HG03558 (cell line): Measurements from ENCODE around the gene GRIP1.

Experiments
- ATAC-seq: cut with Tn5 transposase; IDR thresholded peaks from one replicate; pipeline ENCODE4 v1.9.1; 2021; ENCODE audit warnings: moderate number of reproducible peaks; ENCODE audit not compliant: unreplicated experiment; ENCODE audit errors: extremely low read depth

Gene GRIP1

GRCh38 chr12:66648033-66648735 lies 30.7 kb downstream of the GRIP1 start:
- no peak for ATAC-seq

DNA sequence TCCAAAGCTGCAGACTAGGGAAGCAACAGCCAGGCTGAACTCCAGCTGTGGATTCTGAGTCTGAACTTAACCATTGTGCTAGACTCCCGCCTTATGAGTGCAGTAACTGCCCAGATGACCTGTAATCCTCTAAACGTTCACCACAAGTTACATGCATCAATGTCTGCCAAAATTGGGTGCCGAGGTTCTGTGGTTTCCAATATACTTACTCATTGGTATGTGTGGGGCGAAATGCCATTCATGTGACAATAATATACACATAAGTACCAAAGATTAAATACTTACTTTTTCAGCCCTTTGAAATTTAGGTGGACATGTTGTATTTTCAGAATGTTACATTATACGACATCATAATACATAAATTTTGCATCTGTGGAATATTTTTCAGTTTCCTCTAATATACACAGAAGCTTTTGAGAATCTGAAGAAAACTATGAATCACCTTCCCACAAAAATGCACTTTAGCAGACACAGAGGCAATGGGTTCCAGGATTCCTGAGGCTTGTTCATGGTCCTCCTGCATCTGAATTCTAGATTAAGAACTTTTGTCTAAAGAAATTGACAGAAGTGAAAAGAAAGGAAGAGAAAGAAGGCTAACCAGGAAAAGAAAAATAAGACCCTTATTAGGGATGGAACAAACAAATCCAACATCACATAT lies 31.7 kb downstream of the GRIP1 start:
- ATAC-seq: no peak

DNA sequence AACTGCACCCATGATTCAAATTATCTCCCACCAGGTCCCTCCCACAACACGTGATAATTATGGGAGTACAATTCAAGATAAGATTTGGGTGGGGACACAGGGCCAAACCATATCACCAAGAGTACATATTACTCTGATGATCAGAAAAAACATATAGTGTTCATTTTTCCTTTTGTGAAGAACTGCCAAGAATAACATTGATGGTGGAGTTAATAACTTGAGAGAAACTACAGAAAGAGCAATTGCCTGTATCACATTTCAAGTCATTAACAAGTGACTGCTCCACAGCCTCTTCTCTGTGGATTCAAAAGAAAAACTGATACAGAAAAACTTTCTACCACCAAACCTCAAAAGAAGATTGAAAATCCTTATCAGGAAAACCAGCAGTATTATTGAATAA lies 34.7 kb downstream of the GRIP1 start:
- ATAC-seq: no peak

DNA sequence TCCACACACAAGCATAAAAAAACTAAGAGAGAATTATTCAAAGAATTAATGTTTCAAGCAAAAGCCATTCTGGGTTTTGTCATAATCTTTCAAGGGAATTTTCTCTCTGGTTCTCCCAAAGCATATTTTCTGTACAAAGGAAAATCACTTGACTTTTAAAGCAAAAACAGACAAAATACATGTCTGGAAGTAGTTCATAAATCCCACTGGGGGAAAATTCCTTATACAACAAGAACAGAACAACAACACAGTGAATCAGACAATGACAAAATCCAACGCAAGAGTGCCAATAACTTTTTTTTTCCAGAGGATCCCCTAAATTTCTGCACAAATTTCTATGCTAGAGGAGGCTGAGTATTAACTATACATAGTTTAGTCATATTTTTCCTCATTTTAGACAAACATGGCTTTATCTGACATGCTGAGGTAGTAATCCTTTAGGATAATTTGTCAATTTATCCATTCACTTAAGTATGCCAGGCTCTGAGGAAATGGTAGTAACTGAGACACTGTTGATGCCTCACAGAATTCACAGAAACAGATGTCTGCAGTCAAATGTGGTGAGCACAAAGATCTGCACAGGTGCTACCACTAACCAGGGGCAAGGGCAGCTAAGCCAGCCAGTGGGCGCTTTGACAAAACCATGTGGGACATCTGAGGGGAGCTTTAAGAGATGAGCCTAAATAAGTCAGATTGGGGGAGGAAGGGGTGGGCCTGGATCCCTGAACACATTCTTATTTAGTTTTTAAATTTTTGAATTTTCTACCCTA lies 38.0 kb downstream of the GRIP1 start:
- no peak for ATAC-seq

DNA sequence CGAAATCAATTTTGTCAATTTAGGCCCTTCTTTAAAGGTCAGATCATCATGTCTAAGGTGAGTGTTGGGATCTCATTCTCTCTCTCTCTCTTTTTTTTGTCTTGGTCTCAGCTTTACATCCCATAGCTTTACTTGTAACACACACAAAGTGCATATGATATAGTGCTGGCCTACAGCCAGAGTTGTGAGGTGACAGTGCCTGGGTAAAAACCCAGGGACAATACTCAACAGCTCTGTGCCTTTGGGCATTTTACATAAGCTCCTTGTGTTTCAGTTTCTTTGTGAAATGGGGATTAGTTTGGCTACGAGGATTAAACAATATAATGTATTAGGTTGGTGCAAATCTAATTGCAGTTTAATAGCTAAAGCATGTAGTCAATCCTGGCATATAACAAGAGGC lies 40.2 kb downstream of the GRIP1 start:
- ATAC-seq: no peak

- ATAC-seq: no peak
Measured at GRCh38 chr12:66637699-66638301, 41.1 kb downstream of the GRIP1 start.

- no peak for ATAC-seq
Measured at GRCh38 chr12:66636771-66637170, 42.1 kb downstream of the GRIP1 start.

DNA sequence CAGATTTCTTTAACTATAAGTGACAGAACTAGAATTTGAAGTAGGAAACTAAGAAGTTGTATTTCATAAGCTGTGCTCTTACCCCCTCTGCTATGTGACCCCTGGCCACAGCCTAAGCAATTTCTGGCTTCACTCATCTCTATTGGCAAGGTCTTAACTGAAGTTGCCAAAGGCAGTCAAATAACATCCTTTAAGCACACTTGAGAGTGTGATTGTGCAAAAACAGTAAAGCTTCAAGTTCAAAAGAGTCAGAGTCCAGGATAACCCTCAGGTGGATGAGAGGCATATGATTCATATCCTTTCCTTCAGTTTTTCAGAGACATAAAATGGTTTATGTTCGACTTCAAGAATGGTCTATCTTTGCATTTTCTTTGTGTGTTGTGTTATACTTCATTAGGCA lies 45.2 kb downstream of the GRIP1 start:
- no peak for ATAC-seq

- ATAC-seq: no peak
Measured at GRCh38 chr12:66629138-66629870, 49.6 kb downstream of the GRIP1 start.

DNA sequence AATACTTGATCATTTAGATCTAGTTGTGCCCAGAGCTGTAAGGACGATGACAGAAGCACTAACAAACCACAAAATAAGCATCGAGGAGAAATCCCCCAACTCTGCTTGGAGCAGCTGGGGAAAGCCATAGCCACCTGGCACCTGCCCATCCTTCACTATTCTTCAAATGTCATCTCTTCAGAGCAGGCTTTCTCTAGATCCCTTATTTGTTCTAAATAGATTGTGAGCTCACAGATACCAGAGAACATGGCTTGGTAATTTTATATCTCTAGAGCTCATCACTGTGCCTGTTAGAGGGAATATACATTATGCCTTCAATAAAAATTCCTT lies 50.9 kb downstream of the GRIP1 start:
- ATAC-seq: no peak

DNA sequence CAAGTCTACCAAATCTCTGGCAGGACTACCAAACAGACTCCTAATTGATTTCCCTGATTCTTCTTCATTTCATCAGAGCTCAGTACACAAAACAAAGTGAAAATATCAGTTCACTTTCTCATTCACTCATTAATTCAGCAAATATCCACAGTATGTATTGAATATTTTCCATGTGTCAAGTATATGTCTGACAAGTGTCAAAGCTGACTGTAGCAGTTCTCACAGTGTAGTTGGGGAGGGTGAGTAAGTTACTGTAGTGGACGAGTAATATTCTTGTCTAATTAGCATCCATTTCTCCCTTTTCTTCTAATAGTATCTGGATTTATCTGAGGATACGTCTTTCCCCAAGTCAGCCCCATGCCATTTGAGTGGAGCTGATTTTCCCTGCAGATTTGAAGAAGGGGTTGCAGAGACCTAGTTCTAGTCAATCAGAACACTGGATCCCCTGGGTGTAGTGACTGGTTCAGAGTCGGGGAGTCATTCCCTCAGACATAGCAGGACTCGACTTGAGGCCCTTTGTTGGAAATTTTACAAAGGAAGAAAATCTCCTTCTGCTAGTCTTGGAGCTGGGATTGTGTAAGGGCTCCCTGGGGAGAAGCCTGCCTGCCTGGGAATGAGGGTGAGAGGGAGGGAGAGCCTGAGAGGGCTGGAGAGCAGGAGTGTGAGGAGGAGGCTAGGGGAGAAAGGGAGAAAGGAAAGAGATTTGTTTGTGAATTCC lies 51.4 kb downstream of the GRIP1 start:
- no peak for ATAC-seq

GRCh38 chr12:66624806-66625205 lies 54.1 kb downstream of the GRIP1 start:
- no peak for ATAC-seq

DNA sequence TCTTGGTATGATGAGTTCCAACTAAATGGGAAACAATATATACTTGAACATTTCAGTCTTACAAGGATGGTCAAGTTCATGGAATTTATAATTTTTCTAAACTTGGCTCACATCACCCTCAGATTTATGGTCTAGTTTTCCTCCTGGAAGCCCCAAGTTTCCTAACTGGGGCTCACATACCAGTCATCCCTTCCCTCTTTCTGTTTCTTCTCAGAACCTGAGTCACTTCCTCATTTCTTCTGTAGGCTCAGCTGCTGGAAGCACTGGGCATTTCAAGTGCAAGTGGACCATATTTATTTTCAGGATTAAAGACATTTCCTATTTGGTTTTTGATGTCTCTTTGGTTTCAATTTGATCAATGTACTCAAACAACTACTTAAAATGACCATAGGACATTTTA lies 55.4 kb downstream of the GRIP1 start:
- ATAC-seq: no peak

DNA sequence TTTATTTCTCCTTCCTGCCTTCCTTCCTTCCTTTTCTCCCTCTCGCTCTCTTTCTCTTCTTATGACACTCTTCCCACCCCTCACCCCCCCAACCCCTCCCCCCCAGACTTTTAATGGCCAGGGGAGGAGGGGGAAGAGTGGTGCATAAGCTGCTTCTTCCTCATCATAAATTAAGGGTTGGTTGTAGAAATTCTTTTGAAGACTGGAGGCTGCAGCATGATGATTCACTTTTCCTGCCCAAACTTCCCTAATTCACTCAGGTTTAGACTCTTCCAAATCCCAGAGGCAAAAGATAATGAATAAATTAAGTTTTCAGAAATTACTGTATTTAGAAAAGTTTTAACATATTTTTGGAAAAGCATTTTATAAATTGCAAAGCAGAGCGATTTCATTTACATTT lies 58.2 kb downstream of the GRIP1 start:
- ATAC-seq: no peak

DNA sequence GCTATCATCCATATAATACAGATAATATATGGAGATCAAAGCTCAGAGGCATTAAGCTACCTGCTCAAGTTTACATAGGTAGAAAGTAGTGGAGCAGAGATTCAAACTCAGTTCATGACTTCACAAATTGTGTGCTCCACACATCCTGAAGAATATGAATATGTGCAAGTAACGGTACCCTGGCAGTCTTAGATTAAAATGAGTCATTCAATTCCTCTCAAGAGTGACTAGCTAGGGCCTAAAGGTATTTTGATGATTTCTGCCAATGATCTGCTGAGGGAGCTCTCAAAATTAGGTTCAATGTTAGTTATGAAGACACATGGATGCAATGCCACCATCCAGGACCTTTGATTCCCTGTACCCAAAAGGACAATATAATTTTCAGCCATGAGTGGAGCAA lies 58.9 kb downstream of the GRIP1 start:
- ATAC-seq: no peak

DNA sequence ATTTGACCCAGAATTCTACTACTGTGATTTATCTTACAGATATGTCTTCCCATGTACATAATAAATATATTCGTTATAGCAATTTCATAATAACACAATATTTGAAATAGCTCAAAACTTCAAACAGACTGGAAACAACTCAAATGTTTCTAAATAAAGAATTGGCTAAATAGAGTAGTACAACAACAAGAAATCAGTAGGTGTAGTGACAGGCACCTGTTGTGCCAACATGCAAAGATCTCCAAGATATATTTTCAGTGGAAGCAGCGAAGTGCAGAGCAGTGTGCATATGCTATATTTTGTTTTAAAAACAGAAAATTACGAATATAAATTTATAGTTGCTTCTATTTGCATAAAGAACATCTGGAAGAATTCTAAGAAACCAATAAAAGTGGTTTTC lies 60.9 kb downstream of the GRIP1 start:
- no peak for ATAC-seq

- no peak for ATAC-seq
Measured at GRCh38 chr12:66612090-66612775, 66.6 kb downstream of the GRIP1 start.

- ATAC-seq: no peak
Measured at GRCh38 chr12:66607147-66607546, 71.7 kb downstream of the GRIP1 start.

- ATAC-seq: no peak
Measured at GRCh38 chr12:66605293-66605692, 73.6 kb downstream of the GRIP1 start.
